ENCODE data around the gene HOXB7. TPM values are rescaled to one million over a fixed set of nuclear protein-coding genes. Genes with fewer than 3 reads are reported as not detected.

HOXB7 gene
- not detected for polyA plus RNA-seq (2013, experiment 1 of 4)
- 0.30 TPM for polyA plus RNA-seq (2013, experiment 2 of 4)
- polyA plus RNA-seq (2013, experiment 3 of 4), result 1.1 TPM
- 1.2 TPM for polyA plus RNA-seq (2013, experiment 4 of 4)

DNA sequence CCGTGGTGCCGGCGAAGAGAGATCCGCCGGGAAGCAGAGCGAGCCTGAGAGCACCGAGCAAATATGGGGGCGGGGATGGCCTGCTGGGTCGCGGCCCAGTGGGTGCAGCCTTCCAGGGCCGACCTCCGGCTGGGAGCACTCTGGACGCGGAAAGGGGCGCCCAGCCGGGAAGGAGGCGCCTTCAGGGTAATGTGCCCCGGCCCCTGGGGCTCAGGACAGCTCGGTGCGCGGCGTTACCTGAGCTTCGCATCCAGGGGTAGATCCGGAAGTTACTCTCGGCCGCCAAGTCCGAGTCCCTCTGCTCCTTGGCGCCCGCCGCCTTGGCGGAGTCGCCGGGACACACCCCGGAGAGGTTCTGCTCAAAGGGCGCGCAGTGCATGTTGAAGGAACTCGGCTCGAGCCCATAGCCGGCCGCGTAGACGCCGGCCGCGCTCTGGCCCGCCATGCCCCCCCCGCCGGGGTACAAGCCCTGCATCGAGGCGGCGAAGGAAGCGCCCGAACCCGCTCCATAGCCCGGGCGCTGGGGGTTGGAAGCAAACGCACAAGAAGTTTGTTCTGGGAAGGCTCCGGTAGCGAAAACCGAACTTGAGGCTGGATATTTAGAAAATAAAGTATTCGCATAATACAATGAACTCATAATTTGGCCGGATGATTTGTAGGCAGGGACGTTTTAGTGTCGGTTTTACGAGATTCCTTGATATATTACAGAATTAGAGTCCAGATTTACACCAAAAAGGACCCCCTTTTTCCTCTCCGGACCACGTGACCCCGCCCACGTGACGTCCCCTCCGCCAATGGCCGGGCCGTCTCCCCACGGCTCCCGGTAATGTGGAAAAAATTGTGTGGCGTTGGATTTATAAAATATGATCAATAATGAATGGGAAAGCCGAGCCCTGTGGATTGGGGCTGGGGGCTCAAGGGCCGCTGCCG is at the start of gene HOXB7:
Gene HOXB7, minus strand, starts transcription at position 736 of the 930 bp plus-strand sequence. Its CDS starts 99 bp downstream, at position 637.
- 3 to 4% methylated on average over 78 to 79 of the region's 79 CpGs for WGBS, 2 experiments
- H3K27me3 ChIP-seq (ENCODE audit: control insufficient read depth, insufficient read depth, low read length, poor library complexity, severe bottlenecking), result peaks cover 100% of the 10 kb centered on the region

DNA sequence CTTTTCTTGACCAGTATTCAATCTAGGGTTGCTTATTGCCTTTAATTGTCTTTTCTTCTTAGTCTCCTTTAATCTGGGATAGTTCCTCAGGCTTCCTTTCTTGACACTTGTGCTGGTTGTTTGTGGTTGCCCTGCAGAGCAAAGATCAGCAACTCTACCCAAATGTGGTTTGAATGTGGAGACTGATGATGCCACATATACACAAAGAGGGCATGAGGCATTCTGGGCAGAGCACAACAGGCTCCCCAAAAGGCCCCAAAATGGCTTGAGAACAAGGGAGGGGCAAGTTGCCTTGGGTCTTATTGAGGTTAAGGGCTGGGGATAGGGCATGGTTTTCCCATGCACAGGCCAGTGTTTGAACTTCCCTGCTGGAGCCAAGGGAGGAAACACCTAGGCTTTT is 45.1 kb upstream of the HOXB7 start:
- no peak overlapping the region for H3K4me3 ChIP-seq (ENCODE audit: insufficient read depth, low read depth, low read length)
- no peaks in the 10 kb centered on the region for H3K36me3 ChIP-seq (ENCODE audit: control insufficient read depth, insufficient read depth, low read length)
- H3K4me1 ChIP-seq (ENCODE audit: control insufficient read depth, insufficient read depth, low read length), result no peaks in the 10 kb centered on the region
- peaks cover 60% of the 10 kb centered on the region for H3K27me3 ChIP-seq (ENCODE audit: control insufficient read depth, insufficient read depth, low read length, poor library complexity, severe bottlenecking)
- no peaks in the 10 kb centered on the region for H3K9me3 ChIP-seq (ENCODE audit: control insufficient read depth, low read length)
- H3K27ac ChIP-seq (ENCODE audit: insufficient read depth, low read depth, low read length, poor library complexity, severe bottlenecking), result no peak overlapping the region

More for the DNA sequence above, at the start of gene HOXB7:
- no peaks in the 10 kb centered on the region for H3K9me3 ChIP-seq (ENCODE audit: control insufficient read depth, low read length)
- H3K4me3 ChIP-seq (ENCODE audit: insufficient read depth, low read depth, low read length), result no peak within 1 kb of the TSS
- no peaks in the 10 kb centered on the region for H3K36me3 ChIP-seq (ENCODE audit: control insufficient read depth, insufficient read depth, low read length)
- peaks cover 7% of the 10 kb centered on the region for H3K4me1 ChIP-seq (ENCODE audit: control insufficient read depth, insufficient read depth, low read length)
- no peak within 1 kb of the TSS for H3K27ac ChIP-seq (ENCODE audit: insufficient read depth, low read depth, low read length, poor library complexity, severe bottlenecking)

DNA sequence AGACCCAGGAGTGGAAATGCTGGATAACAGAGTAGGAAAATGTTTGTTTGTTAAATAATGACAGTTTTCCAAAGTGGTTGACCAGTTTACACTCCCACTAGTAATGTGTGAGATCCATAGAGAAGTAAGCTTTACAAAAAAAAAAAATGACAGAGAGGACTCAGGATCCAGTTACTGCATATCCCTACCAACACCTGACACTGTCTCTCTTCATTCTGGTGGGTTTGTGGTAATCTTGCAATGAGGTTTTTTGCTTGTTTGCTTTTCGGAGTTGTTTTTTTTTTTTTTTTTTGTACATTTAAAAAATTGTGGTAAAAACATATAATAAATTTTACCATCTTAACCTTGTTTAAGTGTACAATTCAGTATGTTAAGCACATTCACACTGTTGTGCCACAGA is 38.9 kb upstream of the HOXB7 start:
- Histone ChIP-seq H3K4me3 (ENCODE audit: insufficient read depth, low read depth, low read length) (no peak overlapping the region), H3K27me3 (ENCODE audit: control insufficient read depth, insufficient read depth, low read length, poor library complexity, severe bottlenecking) (peaks cover 80% of the 10 kb centered on the region), H3K4me1 (ENCODE audit: control insufficient read depth, insufficient read depth, low read length) (no peaks in the 10 kb centered on the region), H3K9me3 (ENCODE audit: control insufficient read depth, low read length) (no peaks in the 10 kb centered on the region), H3K36me3 (ENCODE audit: control insufficient read depth, insufficient read depth, low read length) (no peaks in the 10 kb centered on the region), H3K27ac (ENCODE audit: insufficient read depth, low read depth, low read length, poor library complexity, severe bottlenecking) (no peak overlapping the region)
- no CpG with 5 or more reads among the region's 1 CpG for WGBS, 2 experiments

DNA sequence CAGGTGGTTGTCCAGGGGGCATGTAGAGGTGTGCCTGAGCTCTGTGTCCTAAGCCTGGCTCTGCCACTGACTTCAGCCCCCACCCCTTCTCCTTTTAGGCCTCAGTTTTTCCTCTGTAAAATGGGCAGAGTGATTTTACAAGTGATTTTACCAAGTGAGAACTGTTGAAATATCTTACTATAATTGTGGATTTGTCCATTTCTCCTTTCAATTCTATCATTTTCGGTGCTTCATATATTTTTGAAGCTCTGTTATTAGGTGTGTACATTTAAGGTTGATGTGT is 37.1 kb upstream of the HOXB7 start:
- H3K36me3 ChIP-seq (ENCODE audit: control insufficient read depth, insufficient read depth, low read length), result no peaks in the 10 kb centered on the region
- 62% methylated on average over 1 of the region's 1 CpG; no CpG with 5 or more reads in 1 of the 2 experiments for WGBS, 2 experiments
- H3K4me3 ChIP-seq (ENCODE audit: insufficient read depth, low read depth, low read length), result no peak overlapping the region
- no peaks in the 10 kb centered on the region for H3K9me3 ChIP-seq (ENCODE audit: control insufficient read depth, low read length)
- H3K27me3 ChIP-seq (ENCODE audit: control insufficient read depth, insufficient read depth, low read length, poor library complexity, severe bottlenecking), result peaks cover 97% of the 10 kb centered on the region
- no peaks in the 10 kb centered on the region for H3K4me1 ChIP-seq (ENCODE audit: control insufficient read depth, insufficient read depth, low read length)
- no peak overlapping the region for H3K27ac ChIP-seq (ENCODE audit: insufficient read depth, low read depth, low read length, poor library complexity, severe bottlenecking)

DNA sequence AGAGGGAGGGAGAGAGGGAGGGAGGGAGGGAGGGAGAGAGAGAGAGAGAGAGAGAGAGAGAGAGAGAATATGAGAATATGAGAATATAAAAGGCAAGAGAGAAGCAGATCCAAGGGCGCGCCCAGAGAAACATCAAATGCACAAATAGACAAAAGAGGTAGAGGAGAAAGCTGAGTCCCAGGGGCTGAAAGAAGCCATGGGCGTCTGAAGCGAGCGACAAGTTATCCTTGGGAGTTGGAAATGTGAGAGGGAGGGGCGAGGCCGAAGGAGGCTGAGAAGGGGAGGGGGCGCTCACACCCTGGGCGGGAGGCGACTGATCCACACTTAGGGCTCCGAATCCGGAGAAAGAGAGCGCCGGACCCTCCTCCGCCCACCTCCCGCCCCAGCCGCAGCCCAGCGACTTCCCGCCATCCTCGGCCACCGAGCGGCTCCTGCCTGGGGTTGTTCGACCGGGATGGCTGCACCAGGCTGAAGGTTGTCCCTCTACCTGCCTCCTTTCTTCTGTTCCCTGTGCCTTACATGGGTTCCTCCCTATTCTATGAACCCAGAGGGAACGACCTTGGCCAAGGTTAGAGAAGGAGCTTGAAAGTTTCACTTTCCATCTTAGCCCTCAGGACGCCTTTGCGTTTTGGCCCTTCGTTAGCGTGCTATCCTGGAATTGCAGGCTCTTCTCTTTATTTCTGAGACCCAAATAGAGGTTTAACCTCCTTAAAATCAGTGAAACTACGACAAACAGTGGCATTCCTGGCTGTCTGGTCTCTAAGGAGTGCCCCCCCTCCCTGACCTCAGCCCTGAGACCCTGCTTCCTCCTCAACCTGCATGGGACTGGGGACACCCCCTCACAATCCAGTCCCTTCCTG is 36.5 kb upstream of the HOXB7 start:
- Histone ChIP-seq H3K36me3 (ENCODE audit: control insufficient read depth, insufficient read depth, low read length) (no peaks in the 10 kb centered on the region), H3K27me3 (ENCODE audit: control insufficient read depth, insufficient read depth, low read length, poor library complexity, severe bottlenecking) (peaks cover 98% of the 10 kb centered on the region), H3K4me1 (ENCODE audit: control insufficient read depth, insufficient read depth, low read length) (no peaks in the 10 kb centered on the region), H3K4me3 (ENCODE audit: insufficient read depth, low read depth, low read length) (no peak overlapping the region), H3K27ac (ENCODE audit: insufficient read depth, low read depth, low read length, poor library complexity, severe bottlenecking) (no peak overlapping the region), H3K9me3 (ENCODE audit: control insufficient read depth, low read length) (no peaks in the 10 kb centered on the region)
- 1% methylated on average over 30 of the region's 30 CpGs for WGBS, 2 experiments

DNA sequence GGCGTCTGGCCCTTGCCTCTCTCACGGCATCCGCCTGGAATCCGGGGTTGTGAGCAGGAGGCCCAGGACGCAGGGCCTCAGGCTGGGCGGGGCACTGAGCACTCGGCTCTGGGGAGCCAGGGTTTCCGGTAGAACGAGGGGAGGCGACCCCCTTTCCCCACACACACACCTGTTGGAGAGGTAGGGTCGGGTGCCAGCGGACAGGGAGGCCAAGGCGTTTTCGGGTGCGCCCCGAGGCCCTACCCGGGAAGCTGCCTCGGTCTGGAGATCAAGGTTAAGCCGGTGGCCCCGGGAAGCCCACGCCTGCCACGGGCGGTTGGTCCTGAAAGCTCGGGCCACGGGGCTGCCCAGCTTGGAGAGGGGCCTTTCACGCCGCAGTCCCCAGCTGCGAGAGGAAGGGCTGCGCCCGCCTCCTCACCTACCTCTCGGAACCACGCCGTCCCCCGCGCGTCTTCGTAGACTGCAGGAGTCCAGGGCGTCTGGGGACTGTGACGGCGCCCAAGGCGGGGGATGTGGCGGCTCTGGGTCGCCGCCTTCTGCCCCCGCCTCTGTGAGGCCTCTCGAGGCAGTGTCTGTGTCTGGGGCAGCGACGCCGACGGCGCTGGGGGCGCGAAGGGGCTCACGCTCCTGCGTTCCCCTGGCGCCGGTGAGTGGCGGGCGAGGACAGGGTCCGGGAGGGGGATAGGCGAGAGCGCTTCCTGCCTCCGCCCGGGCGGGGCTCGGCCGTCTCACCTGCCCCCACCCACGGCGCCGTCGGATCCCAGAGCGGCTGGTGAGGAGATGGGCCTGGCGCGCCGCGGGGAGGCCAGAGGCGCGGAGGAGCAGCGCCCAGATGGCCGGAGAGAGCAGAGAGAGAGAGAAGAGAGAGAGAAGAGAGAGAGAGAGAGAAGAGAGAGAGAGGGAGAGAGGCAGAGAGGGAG is 35.6 kb upstream of the HOXB7 start:
- Histone ChIP-seq H3K4me1 (ENCODE audit: control insufficient read depth, insufficient read depth, low read length) (no peaks in the 10 kb centered on the region), H3K9me3 (ENCODE audit: control insufficient read depth, low read length) (no peaks in the 10 kb centered on the region), H3K36me3 (ENCODE audit: control insufficient read depth, insufficient read depth, low read length) (no peaks in the 10 kb centered on the region), H3K27me3 (ENCODE audit: control insufficient read depth, insufficient read depth, low read length, poor library complexity, severe bottlenecking) (peaks cover 98% of the 10 kb centered on the region), H3K4me3 (ENCODE audit: insufficient read depth, low read depth, low read length) (no peak overlapping the region), H3K27ac (ENCODE audit: insufficient read depth, low read depth, low read length, poor library complexity, severe bottlenecking) (no peak overlapping the region)
- 1 to 2% methylated on average over 80 of the region's 80 CpGs for WGBS, 2 experiments

DNA sequence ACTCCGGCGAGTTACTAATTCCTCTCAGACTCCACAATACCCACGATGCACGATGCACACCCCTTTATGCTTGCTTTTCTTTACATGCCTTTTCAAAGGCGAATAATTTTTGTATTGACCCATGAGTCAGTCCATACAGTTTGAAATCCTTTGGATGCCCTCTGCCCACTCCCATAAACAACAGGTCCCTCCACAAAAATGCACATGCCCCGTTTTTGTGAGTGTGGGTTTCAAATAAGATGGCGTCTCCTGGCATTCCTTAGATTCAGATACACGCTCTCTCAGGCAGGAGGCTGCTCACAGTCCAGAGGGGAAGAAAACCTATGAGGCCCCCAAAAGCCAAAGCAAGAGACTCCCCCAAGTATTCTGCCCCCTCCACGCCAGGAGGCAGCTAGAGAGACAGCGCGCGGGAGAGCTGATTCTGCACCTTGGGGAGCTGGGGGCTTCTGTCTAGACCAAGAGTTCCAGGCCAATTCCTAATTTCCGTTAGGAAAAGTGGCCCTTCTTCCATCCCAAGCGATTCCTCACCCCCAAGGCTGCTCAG is 34.9 kb upstream of the HOXB7 start:
- no peaks in the 10 kb centered on the region for H3K36me3 ChIP-seq (ENCODE audit: control insufficient read depth, insufficient read depth, low read length)
- no peak overlapping the region for H3K27ac ChIP-seq (ENCODE audit: insufficient read depth, low read depth, low read length, poor library complexity, severe bottlenecking)
- WGBS, 2 experiments, result 18 to 20% methylated on average over 14 of the region's 14 CpGs
- no peaks in the 10 kb centered on the region for H3K4me1 ChIP-seq (ENCODE audit: control insufficient read depth, insufficient read depth, low read length)
- H3K27me3 ChIP-seq (ENCODE audit: control insufficient read depth, insufficient read depth, low read length, poor library complexity, severe bottlenecking), result peaks cover 100% of the 10 kb centered on the region
- H3K9me3 ChIP-seq (ENCODE audit: control insufficient read depth, low read length), result no peaks in the 10 kb centered on the region
- H3K4me3 ChIP-seq (ENCODE audit: insufficient read depth, low read depth, low read length), result no peak overlapping the region

DNA sequence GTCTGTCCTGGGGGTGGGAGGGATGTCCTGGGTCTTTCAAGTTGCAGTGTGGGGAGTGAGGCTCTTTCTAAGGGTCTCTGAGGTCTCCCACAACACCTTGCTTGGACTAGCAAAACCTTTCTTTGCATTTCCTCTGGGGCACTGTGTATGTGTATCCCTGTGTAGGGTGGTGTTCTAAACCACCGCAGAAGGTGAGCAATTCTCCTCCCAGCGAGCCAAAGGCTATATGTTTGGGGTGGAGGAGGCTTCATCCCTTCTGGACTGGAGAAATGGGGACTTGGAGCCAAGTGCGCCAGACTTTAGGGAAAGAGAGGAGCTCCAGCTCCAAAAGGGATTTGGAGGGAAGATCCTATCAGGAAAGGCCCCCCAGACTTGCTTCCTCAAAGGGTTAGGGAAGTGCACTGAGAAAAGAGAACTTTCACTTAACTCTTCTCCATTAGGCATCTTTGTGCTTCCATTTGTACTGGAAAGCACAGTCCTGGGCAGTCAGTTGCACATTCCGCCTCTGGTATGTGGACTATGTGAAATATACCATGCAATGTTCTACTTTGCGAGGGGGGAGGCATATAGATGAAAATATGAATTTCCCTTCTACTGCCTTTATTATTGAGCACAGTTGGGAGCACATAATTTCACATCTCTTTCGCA is 34.2 kb upstream of the HOXB7 start:
- no peak overlapping the region for H3K4me3 ChIP-seq (ENCODE audit: insufficient read depth, low read depth, low read length)
- H3K4me1 ChIP-seq (ENCODE audit: control insufficient read depth, insufficient read depth, low read length), result no peaks in the 10 kb centered on the region
- no peak overlapping the region for H3K27ac ChIP-seq (ENCODE audit: insufficient read depth, low read depth, low read length, poor library complexity, severe bottlenecking)
- H3K27me3 ChIP-seq (ENCODE audit: control insufficient read depth, insufficient read depth, low read length, poor library complexity, severe bottlenecking), result peaks cover 100% of the 10 kb centered on the region
- H3K9me3 ChIP-seq (ENCODE audit: control insufficient read depth, low read length), result no peaks in the 10 kb centered on the region
- WGBS, 2 experiments, result 33 to 36% methylated on average over 6 of the region's 6 CpGs
- no peaks in the 10 kb centered on the region for H3K36me3 ChIP-seq (ENCODE audit: control insufficient read depth, insufficient read depth, low read length)

DNA sequence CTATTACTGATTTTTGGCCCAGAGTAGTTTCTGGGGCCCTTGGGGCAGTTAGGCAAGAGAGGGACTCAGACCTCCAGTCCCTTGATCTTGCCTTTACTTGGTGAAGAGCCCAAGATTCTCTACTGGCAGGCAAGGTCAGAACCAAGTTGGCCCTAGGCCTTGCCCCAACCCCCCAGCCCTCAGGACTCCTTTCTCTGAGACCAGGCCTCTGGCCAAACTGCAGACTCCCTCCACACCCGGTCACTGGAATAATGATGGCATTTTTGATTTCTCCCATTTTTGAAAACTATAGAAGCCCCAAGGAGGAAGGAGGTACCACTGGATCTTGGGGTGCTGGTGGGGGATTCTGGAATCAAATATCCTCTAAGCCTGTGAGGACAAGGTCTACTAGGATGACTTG is 33.3 kb upstream of the HOXB7 start:
- 72% methylated on average over 1 of the region's 1 CpG; no CpG with 5 or more reads in 1 of the 2 experiments for WGBS, 2 experiments
- Histone ChIP-seq H3K27me3 (ENCODE audit: control insufficient read depth, insufficient read depth, low read length, poor library complexity, severe bottlenecking) (peaks cover 100% of the 10 kb centered on the region), H3K4me1 (ENCODE audit: control insufficient read depth, insufficient read depth, low read length) (no peaks in the 10 kb centered on the region), H3K9me3 (ENCODE audit: control insufficient read depth, low read length) (no peaks in the 10 kb centered on the region), H3K4me3 (ENCODE audit: insufficient read depth, low read depth, low read length) (no peak overlapping the region), H3K36me3 (ENCODE audit: control insufficient read depth, insufficient read depth, low read length) (no peaks in the 10 kb centered on the region), H3K27ac (ENCODE audit: insufficient read depth, low read depth, low read length, poor library complexity, severe bottlenecking) (no peak overlapping the region)

Measured in ectodermal cell (in vitro differentiated cells).